Measurements from ENCODE around the gene PRSS21.

PRSS21 gene

GRCh38 chr16:2826591-2827373, 9.7 kb downstream of the PRSS21 start:
- DNase-seq, result no peak

- no peak for DNase-seq
These were observed 10.3 kb downstream of the PRSS21 start for GRCh38 chr16:2827374-2827791.

GRCh38 chr16:2827831-2828520, 10.9 kb downstream of the PRSS21 start:
- DNase-seq, result no peak

- no peak for DNase-seq
These were observed 11.4 kb downstream of the PRSS21 start for GRCh38 chr16:2828521-2828840.

- no peak for DNase-seq
These were observed 11.9 kb downstream of the PRSS21 start for GRCh38 chr16:2828876-2829430.

- DNase-seq, result no peak
These were observed 12.7 kb downstream of the PRSS21 start, which contains the start of gene ZG16B for GRCh38 chr16:2829501-2830354. ZG16B (plus strand) TSS chr16:2830303; CDS start chr16:2830442, 139 bp downstream.

- no peak for DNase-seq
These were observed 13.3 kb downstream of the PRSS21 start for GRCh38 chr16:2830355-2830695.

GRCh38 chr16:2831203-2831602, 14.2 kb downstream of the PRSS21 start:
- no peak for DNase-seq

- no peak for DNase-seq
These were observed 16.7 kb downstream of the PRSS21 start for GRCh38 chr16:2833776-2834175.

- no peak for DNase-seq
These were observed 17.9 kb downstream of the PRSS21 start for GRCh38 chr16:2834968-2835367.

- DNase-seq, result no peak
These were observed 18.8 kb downstream of the PRSS21 start for GRCh38 chr16:2835638-2836493.

GRCh38 chr16:2836646-2837508, 19.8 kb downstream of the PRSS21 start:
- no peak for DNase-seq

GRCh38 chr16:2838928-2839327, 21.9 kb downstream of the PRSS21 start:
- peak; percentile 27 for DNase-seq

- DNase-seq, result no peak
These were observed 22.8 kb downstream of the PRSS21 start for GRCh38 chr16:2839650-2840450.

GRCh38 chr16:2840914-2841313, 23.9 kb downstream of the PRSS21 start:
- DNase-seq, result no peak

- DNase-seq, result no peak
These were observed 24.7 kb downstream of the PRSS21 start for GRCh38 chr16:2841606-2842339.

- peak; percentile 28 for DNase-seq
These were observed 25.4 kb downstream of the PRSS21 start for GRCh38 chr16:2842340-2843000.

GRCh38 chr16:2843526-2843925, 26.5 kb downstream of the PRSS21 start:
- DNase-seq, result no peak

GRCh38 chr16:2845116-2845515, 28.1 kb downstream of the PRSS21 start:
- no peak for DNase-seq

All from effector CD8-positive, alpha-beta T cell (primary cell).